ENCODE results near the gene LCE4A.

The LCE4A gene

GRCh38 chr1:152743371-152744145 lies 35.6 kb downstream of the LCE4A start:
- TF ChIP-seq ISL1 (CRISPR knock-in tag; IDR thresholded peaks at IDR 0.05) (no peak), POU6F1 (CRISPR knock-in tag; IDR thresholded peaks at IDR 0.05; ENCODE audit: borderline replicate concordance, low read depth) (no peak), ZFP30 (CRISPR knock-in tag; IDR thresholded peaks at IDR 0.05) (no peak), SNAI2 (CRISPR knock-in tag; IDR thresholded peaks at IDR 0.05) (no peak), PPARA (CRISPR knock-in tag; IDR thresholded peaks at IDR 0.05; ENCODE audit: borderline replicate concordance) (no peak), GLIS3 (CRISPR knock-in tag; IDR thresholded peaks at IDR 0.05) (no peak), TCF4 (CRISPR knock-in tag; IDR thresholded peaks at IDR 0.05; ENCODE audit: borderline replicate concordance) (no peak), TOX (CRISPR knock-in tag; IDR thresholded peaks at IDR 0.05; ENCODE audit: borderline replicate concordance) (no peak), RARB (CRISPR knock-in tag; IDR thresholded peaks at IDR 0.05) (no peak), TSHZ2 (CRISPR knock-in tag; IDR thresholded peaks at IDR 0.05) (no peak), ZFP3 (CRISPR knock-in tag; IDR thresholded peaks at IDR 0.05) (no peak), ARNTL (CRISPR knock-in tag; IDR thresholded peaks at IDR 0.05; ENCODE audit: borderline replicate concordance, low read depth) (no peak)
- no peak for ATAC-seq

GRCh38 chr1:152745289-152745704 lies 37.3 kb downstream of the LCE4A start:
- ATAC-seq, result peak; percentile 64
- TF ChIP-seq ARNTL (CRISPR knock-in tag; IDR thresholded peaks at IDR 0.05; ENCODE audit: borderline replicate concordance, low read depth) (no peak), TOX (CRISPR knock-in tag; IDR thresholded peaks at IDR 0.05; ENCODE audit: borderline replicate concordance) (no peak)

GRCh38 chr1:152745765-152746444 lies 37.9 kb downstream of the LCE4A start:
- ATAC-seq, result no peak
- no peak for TF ChIP-seq ZFP3 (CRISPR knock-in tag; IDR thresholded peaks at IDR 0.05)
- TF ChIP-seq OSR1 (CRISPR knock-in tag; IDR thresholded peaks at IDR 0.05), result no peak
- TF ChIP-seq CREB5 (CRISPR knock-in tag; IDR thresholded peaks at IDR 0.05; ENCODE audit: low read depth), result no peak
- TF ChIP-seq BACH2 (CRISPR knock-in tag; IDR thresholded peaks at IDR 0.05; ENCODE audit: borderline replicate concordance), result no peak
- TF ChIP-seq TSHZ2 (CRISPR knock-in tag; IDR thresholded peaks at IDR 0.05), result no peak
- TF ChIP-seq ISL1 (CRISPR knock-in tag; IDR thresholded peaks at IDR 0.05), result no peak
- no peak for TF ChIP-seq TCF4 (CRISPR knock-in tag; IDR thresholded peaks at IDR 0.05; ENCODE audit: borderline replicate concordance)
- TF ChIP-seq ARNTL (CRISPR knock-in tag; IDR thresholded peaks at IDR 0.05; ENCODE audit: borderline replicate concordance, low read depth), result no peak
- no peak for TF ChIP-seq PATZ1 (CRISPR knock-in tag; IDR thresholded peaks at IDR 0.05; ENCODE audit: borderline replicate concordance)
- TF ChIP-seq ESRRG (CRISPR knock-in tag; IDR thresholded peaks at IDR 0.05), result no peak
